Measurements from ENCODE around the gene DEGS2. TPM values are rescaled to one million over a fixed set of nuclear protein-coding genes. Genes with fewer than 3 reads are reported as not detected.

Gene DEGS2
- total RNA-seq, 4 donors from 2014 or later, result 23.8 to 116 (median 27.3) TPM

DNA sequence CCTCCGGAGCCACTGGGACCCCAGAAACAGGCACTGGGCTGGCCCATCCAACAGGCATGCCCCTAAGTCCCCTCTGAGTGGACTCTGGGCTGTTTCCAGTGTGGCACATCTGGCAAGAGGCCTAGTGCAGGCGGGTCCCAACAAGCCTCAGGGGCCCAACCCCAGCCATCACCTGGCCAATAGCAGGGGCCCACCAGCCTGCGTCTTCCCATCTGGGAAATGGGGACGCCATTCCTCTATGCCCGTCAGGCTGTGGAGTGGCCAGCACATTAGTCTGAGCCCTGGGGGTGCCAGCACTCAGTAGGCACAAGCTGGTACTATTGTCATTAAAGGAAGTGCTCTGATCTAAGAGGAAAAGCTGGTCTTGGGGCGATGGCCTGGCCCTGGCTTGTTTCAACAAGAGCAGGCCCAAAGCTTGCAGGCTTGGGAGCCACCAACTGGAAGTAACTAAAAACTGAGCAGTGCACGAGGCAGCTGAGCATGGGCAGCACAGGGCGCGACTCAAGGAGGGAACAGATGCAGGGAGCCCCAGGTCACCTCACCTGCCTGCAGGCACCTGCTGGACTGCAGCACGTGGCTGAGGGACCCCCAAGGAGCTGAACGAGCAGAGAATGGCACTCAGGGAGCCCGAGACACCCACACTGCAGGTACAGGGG lies 8.4 kb downstream of the DEGS2 start:
- 5% methylated on average over 4 of the region's 12 CpGs; no CpG with 5 or more reads in 1 of the 2 donors for WGBS, 2 donors
- H3K27ac ChIP-seq, result peak overlapping the region; percentile 16 to 83 (median 68)

DNA sequence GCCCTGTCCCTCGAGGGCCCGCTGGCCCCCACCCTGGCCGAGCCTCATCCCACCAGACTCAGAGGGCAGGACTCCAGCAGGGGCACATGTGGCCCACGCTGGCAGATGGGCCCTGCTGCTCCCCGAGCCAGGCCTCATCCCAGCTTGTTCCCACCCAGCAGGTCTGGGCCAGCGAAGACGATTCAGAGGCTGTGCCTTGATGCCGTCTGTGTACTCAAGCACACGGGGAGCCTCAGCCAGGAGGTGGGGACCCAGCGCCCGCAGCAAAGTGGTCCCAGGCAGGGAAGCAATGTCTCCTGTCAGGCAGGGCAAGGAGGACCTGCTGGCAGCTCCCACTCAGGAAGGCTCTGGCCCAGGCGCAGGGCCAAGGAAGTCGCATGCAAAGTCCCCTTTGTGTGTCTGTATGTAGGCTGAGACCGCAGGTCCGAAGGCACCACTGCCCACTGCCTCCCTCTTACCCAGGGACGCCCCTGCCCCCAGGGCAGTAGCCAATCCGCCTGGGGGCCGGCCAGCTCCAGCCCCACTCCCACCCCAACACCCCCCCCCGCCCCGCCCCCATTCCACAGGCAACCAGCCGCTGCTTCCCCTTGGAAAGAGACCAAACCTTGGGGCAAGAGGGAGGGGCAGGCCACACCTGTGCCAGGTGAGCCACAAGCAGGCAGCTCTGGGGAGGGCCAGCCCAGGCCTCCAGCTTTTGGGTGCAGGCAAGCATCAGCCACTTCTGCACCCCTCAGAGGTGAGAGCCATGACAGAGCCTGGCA lies 9.4 kb downstream of the DEGS2 start:
- DNase-seq, result no peak
- Histone ChIP-seq H3K36me3 (peaks cover 0 to 25% (median 0%) of the 10 kb centered on the region in 3 donors), H3K27me3 (peaks cover 0 to 4% (median 0%) of the 10 kb centered on the region in 4 donors), H3K4me3 (no peak overlapping the region), H3K9me3 (peaks cover 0 to 16% (median 7%) of the 10 kb centered on the region in 3 donors), H3K4me1 (peaks cover 35 to 74% (median 47%) of the 10 kb centered on the region in 3 donors), H3K27ac (peak overlapping the region; percentile 16 to 83 (median 66))
- intact Hi-C loops (cut with DNase I), result no loop called here
- TF ChIP-seq, protein P1, sequence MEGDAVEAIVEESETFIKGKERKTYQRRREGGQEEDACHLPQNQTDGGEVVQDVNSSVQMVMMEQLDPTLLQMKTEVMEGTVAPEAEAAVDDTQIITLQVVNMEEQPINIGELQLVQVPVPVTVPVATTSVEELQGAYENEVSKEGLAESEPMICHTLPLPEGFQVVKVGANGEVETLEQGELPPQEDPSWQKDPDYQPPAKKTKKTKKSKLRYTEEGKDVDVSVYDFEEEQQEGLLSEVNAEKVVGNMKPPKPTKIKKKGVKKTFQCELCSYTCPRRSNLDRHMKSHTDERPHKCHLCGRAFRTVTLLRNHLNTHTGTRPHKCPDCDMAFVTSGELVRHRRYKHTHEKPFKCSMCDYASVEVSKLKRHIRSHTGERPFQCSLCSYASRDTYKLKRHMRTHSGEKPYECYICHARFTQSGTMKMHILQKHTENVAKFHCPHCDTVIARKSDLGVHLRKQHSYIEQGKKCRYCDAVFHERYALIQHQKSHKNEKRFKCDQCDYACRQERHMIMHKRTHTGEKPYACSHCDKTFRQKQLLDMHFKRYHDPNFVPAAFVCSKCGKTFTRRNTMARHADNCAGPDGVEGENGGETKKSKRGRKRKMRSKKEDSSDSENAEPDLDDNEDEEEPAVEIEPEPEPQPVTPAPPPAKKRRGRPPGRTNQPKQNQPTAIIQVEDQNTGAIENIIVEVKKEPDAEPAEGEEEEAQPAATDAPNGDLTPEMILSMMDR (IDR thresholded peaks at IDR 0.05), result no peak
- TF ChIP-seq POLR2A (IDR thresholded peaks at IDR 0.05), result no peak
- 50% methylated on average over 2 of the region's 21 CpGs; no CpG with 5 or more reads in 1 of the 2 donors for WGBS, 2 donors

More for the DNA sequence above, 8.4 kb downstream of the DEGS2 start:
- Histone ChIP-seq H3K4me1 (peaks cover 30 to 73% (median 36%) of the 10 kb centered on the region in 3 donors), H3K4me3 (no peak overlapping the region), H3K27me3 (peaks cover 0 to 4% (median 0%) of the 10 kb centered on the region in 4 donors), H3K9me3 (peaks cover 0 to 18% (median 7%) of the 10 kb centered on the region in 3 donors), H3K36me3 (peaks cover 0 to 21% (median 0%) of the 10 kb centered on the region in 3 donors)
- intact Hi-C loops (cut with DNase I), result no loop called here
- TF ChIP-seq, protein P1 (IDR thresholded peaks at IDR 0.05), result no peak
- no peak for DNase-seq

DNA sequence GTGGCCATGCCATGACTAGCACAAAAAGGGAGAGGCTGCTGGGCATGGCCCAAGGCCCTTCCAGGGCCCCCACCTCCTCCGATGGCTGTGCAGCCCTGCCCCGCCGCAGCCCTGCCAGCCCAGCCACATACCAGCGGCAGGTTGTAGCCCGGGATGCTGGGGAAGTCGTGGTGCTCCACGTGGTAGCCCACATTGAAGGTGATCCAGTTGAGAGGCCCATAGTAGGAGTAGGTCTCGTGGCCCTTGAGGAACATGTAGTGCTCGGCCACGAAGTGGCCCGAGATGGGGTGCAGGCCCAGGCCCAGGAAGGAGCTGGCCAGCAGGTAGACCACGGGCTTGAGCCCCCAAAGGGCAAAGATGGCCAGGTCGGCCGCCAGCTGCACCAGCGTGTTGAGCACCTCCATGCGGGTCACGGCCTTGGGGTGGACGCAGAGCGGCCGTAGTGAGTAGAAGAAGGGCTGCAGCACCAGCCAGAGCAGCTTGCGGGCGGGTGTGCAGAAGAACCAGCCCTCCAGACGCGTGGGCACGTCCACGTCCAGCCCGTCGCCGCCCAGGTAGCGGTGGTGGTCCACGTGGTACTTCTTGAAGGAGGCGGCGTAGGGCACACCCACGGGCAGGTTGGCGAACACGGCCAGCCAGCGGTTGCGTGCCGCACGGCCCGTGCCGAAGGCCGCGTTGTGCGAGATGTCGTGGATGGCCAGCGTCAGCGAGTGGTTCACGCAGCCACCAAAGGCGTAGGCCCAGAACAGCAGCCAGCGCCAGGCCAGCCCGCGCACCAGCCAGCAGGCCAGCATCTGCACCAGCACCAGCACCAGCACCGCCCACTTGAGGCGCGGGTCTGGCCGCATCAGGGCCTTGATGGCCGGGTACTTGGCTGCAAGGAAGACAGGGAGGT lies 10.4 kb downstream of the DEGS2 start:
- Histone ChIP-seq H3K27ac (no peak overlapping the region), H3K4me3 (no peak overlapping the region), H3K4me1 (peaks cover 40 to 84% (median 54%) of the 10 kb centered on the region in 3 donors), H3K9me3 (peaks cover 0 to 7% (median 0%) of the 10 kb centered on the region in 3 donors), H3K27me3 (peaks cover 0 to 4% (median 0%) of the 10 kb centered on the region in 4 donors), H3K36me3 (peaks cover 0 to 31% (median under 1%) of the 10 kb centered on the region in 3 donors)
- WGBS, 2 donors, result 90 to 93% methylated on average over 15 to 34 of the region's 58 CpGs
- no peak for TF ChIP-seq POLR2A (IDR thresholded peaks at IDR 0.05)
- TF ChIP-seq, protein P1 (IDR thresholded peaks at IDR 0.05), result no peak
- no peak for DNase-seq
- intact Hi-C loops (cut with DNase I), result no loop called here

DNA sequence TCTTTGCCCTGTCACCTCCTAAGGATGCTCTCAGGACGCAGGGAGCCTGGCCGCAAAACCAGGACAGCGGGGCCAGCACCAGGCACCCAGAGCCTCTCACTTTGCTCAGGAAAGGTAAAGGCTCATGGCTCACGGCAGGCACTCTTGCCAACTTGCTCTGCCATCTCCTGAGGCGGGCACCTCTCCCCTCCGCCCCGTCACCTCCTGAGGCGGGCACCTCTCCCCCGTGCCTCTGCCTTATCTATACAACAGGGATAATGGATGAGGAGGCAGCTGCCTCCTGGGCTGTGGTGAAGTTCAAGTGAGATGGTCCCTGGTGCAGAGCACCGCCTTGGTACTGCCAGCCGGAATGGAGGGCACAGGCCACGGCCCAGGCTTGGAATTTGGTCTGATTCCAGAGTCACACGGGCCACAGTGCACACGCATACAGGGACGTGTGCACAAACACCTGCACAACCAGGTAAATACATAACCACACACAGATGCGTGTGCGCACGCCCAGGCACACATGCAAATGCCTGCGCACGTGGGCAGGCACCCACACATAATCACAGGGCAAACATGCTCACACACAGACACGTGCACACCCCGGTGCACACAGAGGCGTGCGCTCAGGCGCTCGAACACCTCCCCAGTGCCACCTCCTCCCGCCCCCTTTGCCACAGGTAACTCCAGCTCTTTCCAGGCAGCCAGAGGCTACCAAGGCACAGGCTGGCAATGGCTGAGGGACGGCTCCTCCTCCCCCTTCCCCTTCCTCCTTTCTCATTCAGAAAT lies 11.6 kb downstream of the DEGS2 start:
- intact Hi-C loops (cut with DNase I), result no loop called here
- Histone ChIP-seq H3K4me1 (peaks cover 40 to 94% (median 54%) of the 10 kb centered on the region in 3 donors), H3K9me3 (no peaks in the 10 kb centered on the region), H3K36me3 (peaks cover 0 to 43% (median 9%) of the 10 kb centered on the region in 3 donors), H3K27ac (no peak overlapping the region), H3K4me3 (no peak overlapping the region), H3K27me3 (peaks cover 0 to 4% (median 0%) of the 10 kb centered on the region in 4 donors)
- no peak for DNase-seq
- WGBS, 2 donors, result 54 to 65% methylated on average over 8 to 9 of the region's 28 CpGs
- TF ChIP-seq, protein P1 (IDR thresholded peaks at IDR 0.05), result no peak
- TF ChIP-seq POLR2A (IDR thresholded peaks at IDR 0.05), result no peak
